Muscle layer of colon (tissue), 2 donors: Measurements from ENCODE around the gene YPEL2.

ENCODE experiments used
- H3K27ac ChIP-seq: one replicate; pipeline ENCODE4 v1.7.0; 2013; ENCODE audit warnings: low read depth, mild to moderate bottlenecking, low read length, moderate library complexity
- H3K27me3 ChIP-seq, 2 donors: one replicate each; pipeline ENCODE4 v1.7.0; 2013; ENCODE audit warnings: low read length in 2 of 2, mild to moderate bottlenecking in 2 of 2; ENCODE audit not compliant: insufficient read depth in 2 of 2, control insufficient read depth in 1 of 2
- H3K36me3 ChIP-seq: one replicate; pipeline ENCODE4 v1.7.0; 2013; ENCODE audit warnings: mild to moderate bottlenecking, low read length; ENCODE audit not compliant: insufficient read depth
- H3K4me1 ChIP-seq: one replicate; pipeline ENCODE4 v1.7.0; 2013; ENCODE audit warnings: mild to moderate bottlenecking, low read length; ENCODE audit not compliant: insufficient read depth
- H3K4me3 ChIP-seq, 2 donors: one replicate each; pipeline ENCODE4 v1.7.0; 2013; ENCODE audit warnings: low read length in 2 of 2, low read depth in 1 of 2, mild to moderate bottlenecking in 1 of 2, moderate library complexity in 1 of 2
- H3K9ac ChIP-seq: one replicate; pipeline ENCODE4 v1.7.0; 2013; ENCODE audit warnings: low read length
- H3K9me3 ChIP-seq: one replicate; pipeline ENCODE4 v1.7.0; 2013; ENCODE audit warnings: mild to moderate bottlenecking, low read length
- donor health status: abdominal sarcoma.
- donor health status: Adenocarcinoma of cecum.

Gene YPEL2

GRCh38 chr17:59441464-59442096 is 110.1 kb downstream of the YPEL2 start:
- H3K4me1 ChIP-seq = peaks cover 17% of the 10 kb centered on the region
- no peak overlapping the region for H3K27ac ChIP-seq
- no peak overlapping the region for H3K4me3 ChIP-seq
- H3K36me3 ChIP-seq = no peaks in the 10 kb centered on the region
- peak overlapping the region; percentile 16 for H3K9ac ChIP-seq
- no peaks in the 10 kb centered on the region for H3K9me3 ChIP-seq
- no peaks in the 10 kb centered on the region for H3K27me3 ChIP-seq

DNA sequence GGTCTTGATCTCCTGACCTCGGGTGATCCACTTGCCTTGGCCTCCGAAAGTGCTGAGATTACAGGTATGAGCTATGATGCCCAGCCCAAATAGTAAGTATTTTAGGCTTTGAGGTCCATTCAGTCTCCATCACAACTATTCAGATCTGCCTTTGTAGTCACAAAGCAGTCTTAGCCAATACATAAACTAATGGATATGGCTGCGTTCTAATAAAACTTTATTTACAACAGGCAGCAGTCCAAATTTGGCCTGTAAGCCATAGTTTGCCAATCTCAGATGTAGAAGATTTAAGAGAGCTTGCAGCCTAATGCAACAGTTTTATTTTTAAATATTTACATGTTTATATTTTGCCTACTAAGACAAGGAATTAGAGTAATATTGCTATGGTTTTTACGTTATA is 111.7 kb downstream of the YPEL2 start:
- Histone ChIP-seq H3K4me3 (no peak overlapping the region), H3K4me1 (peaks cover 17% of the 10 kb centered on the region), H3K9ac (no peak overlapping the region), H3K27ac (no peak overlapping the region), H3K27me3 (no peaks in the 10 kb centered on the region), H3K36me3 (no peaks in the 10 kb centered on the region), H3K9me3 (no peaks in the 10 kb centered on the region)
